Hepatocyte (in vitro differentiated cells): ENCODE measurements around the gene NCAPG2.

Experiments used
- EZH2phosphoT487 ChIP-seq: fragments of 200-600 bp; sonication (generic); IDR thresholded peaks from one replicate; pipeline ENCODE4 v1.6.1; 2018; ENCODE audit warnings: antibody characterized with exemption, mild to moderate bottlenecking, low read depth, moderate library complexity; ENCODE audit not compliant: unreplicated experiment, severe bottlenecking
- TF ChIP-seq, protein P1 (sequence below): fragments of 200-600 bp; sonication (generic); IDR thresholded peaks from 2 replicates; pipeline ENCODE4 v1.5.1; 2016; ENCODE audit warnings: antibody characterized with exemption, mild to moderate bottlenecking; ENCODE audit not compliant: poor library complexity

GRCh38 chr7:158728911-158729645 is 24.5 kb upstream of the NCAPG2 start:
- TF ChIP-seq, protein P1, sequence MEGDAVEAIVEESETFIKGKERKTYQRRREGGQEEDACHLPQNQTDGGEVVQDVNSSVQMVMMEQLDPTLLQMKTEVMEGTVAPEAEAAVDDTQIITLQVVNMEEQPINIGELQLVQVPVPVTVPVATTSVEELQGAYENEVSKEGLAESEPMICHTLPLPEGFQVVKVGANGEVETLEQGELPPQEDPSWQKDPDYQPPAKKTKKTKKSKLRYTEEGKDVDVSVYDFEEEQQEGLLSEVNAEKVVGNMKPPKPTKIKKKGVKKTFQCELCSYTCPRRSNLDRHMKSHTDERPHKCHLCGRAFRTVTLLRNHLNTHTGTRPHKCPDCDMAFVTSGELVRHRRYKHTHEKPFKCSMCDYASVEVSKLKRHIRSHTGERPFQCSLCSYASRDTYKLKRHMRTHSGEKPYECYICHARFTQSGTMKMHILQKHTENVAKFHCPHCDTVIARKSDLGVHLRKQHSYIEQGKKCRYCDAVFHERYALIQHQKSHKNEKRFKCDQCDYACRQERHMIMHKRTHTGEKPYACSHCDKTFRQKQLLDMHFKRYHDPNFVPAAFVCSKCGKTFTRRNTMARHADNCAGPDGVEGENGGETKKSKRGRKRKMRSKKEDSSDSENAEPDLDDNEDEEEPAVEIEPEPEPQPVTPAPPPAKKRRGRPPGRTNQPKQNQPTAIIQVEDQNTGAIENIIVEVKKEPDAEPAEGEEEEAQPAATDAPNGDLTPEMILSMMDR = no peak
- no peak for TF ChIP-seq EZH2phosphoT487
